HL-60 (cell line): ENCODE data around the gene CACNA1C.

ENCODE experiments used
- POLR2AphosphoS5 ChIP-seq: IDR thresholded peaks from 2 replicates; pipeline ENCODE4 v1.6.1; 2012; ENCODE audit warnings: low read depth
- TF ChIP-seq, protein P1 (sequence below): IDR thresholded peaks from one replicate; pipeline ENCODE4 v1.5.1; 2011; ENCODE audit warnings: low read length, control low read depth, inconsistent platforms; ENCODE audit not compliant: insufficient read depth
- TF ChIP-seq, protein P2 (sequence below): IDR thresholded peaks from 2 replicates; pipeline ENCODE4 v1.6.1; 2012; ENCODE audit warnings: low read depth; ENCODE audit not compliant: insufficient replicate concordance

DNA sequence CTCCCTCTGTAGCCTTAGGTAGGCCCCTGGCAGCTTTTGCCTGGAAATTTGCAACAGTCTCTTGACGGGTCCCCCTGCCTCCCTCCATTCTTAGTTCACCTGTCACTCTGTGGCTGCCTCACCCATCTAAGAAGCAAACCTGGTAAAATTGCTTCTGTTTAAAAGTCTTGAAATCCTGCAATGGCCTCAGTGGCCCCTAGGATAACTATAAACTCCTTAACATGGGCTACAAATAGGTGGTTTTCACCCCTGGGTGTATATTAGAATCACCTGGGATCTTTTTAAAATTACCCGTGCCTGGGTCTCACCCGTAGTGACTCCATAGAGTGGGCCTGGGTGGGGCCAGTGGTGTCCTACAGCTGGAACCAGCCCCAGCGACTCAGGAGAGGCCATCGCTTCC lies 332.7 kb downstream of the CACNA1C start:
- TF ChIP-seq, protein P1, sequence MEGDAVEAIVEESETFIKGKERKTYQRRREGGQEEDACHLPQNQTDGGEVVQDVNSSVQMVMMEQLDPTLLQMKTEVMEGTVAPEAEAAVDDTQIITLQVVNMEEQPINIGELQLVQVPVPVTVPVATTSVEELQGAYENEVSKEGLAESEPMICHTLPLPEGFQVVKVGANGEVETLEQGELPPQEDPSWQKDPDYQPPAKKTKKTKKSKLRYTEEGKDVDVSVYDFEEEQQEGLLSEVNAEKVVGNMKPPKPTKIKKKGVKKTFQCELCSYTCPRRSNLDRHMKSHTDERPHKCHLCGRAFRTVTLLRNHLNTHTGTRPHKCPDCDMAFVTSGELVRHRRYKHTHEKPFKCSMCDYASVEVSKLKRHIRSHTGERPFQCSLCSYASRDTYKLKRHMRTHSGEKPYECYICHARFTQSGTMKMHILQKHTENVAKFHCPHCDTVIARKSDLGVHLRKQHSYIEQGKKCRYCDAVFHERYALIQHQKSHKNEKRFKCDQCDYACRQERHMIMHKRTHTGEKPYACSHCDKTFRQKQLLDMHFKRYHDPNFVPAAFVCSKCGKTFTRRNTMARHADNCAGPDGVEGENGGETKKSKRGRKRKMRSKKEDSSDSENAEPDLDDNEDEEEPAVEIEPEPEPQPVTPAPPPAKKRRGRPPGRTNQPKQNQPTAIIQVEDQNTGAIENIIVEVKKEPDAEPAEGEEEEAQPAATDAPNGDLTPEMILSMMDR = no peak
- TF ChIP-seq, protein P2, sequence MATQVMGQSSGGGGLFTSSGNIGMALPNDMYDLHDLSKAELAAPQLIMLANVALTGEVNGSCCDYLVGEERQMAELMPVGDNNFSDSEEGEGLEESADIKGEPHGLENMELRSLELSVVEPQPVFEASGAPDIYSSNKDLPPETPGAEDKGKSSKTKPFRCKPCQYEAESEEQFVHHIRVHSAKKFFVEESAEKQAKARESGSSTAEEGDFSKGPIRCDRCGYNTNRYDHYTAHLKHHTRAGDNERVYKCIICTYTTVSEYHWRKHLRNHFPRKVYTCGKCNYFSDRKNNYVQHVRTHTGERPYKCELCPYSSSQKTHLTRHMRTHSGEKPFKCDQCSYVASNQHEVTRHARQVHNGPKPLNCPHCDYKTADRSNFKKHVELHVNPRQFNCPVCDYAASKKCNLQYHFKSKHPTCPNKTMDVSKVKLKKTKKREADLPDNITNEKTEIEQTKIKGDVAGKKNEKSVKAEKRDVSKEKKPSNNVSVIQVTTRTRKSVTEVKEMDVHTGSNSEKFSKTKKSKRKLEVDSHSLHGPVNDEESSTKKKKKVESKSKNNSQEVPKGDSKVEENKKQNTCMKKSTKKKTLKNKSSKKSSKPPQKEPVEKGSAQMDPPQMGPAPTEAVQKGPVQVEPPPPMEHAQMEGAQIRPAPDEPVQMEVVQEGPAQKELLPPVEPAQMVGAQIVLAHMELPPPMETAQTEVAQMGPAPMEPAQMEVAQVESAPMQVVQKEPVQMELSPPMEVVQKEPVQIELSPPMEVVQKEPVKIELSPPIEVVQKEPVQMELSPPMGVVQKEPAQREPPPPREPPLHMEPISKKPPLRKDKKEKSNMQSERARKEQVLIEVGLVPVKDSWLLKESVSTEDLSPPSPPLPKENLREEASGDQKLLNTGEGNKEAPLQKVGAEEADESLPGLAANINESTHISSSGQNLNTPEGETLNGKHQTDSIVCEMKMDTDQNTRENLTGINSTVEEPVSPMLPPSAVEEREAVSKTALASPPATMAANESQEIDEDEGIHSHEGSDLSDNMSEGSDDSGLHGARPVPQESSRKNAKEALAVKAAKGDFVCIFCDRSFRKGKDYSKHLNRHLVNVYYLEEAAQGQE = no peak
- TF ChIP-seq POLR2AphosphoS5 = no peak
